ENCODE results near the gene CD63.
A peak's percentile ranks its signal among the peaks of the same experiment; 100 is the strongest.

The CD63 gene

DNA sequence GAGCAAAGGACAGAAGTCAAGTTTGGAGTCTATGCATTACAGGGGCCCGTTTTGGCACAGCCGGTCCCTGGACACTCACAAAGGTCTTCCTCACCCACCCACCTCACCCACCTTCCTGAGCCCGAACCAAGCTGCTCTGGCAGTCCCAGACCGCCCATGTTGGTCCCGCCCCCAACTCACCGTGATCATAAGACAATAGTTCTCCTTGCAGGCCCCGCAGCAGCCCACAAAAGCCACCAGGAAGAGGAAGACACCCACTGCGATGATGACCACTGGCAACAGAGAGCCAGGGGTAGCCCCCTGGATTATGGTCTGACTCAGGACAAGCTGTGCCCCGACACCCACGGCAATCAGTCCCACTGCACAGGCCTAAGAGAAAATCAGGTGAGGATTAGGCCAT, 1.8 kb downstream of the CD63 start:
- in situ Hi-C loops (cut with MboI; ENCODE audit: low sequenced_read_pairs, unreplicated experiment): no loop called here
- TF ChIP-seq, protein P1, sequence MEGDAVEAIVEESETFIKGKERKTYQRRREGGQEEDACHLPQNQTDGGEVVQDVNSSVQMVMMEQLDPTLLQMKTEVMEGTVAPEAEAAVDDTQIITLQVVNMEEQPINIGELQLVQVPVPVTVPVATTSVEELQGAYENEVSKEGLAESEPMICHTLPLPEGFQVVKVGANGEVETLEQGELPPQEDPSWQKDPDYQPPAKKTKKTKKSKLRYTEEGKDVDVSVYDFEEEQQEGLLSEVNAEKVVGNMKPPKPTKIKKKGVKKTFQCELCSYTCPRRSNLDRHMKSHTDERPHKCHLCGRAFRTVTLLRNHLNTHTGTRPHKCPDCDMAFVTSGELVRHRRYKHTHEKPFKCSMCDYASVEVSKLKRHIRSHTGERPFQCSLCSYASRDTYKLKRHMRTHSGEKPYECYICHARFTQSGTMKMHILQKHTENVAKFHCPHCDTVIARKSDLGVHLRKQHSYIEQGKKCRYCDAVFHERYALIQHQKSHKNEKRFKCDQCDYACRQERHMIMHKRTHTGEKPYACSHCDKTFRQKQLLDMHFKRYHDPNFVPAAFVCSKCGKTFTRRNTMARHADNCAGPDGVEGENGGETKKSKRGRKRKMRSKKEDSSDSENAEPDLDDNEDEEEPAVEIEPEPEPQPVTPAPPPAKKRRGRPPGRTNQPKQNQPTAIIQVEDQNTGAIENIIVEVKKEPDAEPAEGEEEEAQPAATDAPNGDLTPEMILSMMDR (IDR thresholded peaks at IDR 0.05; ENCODE audit: borderline replicate concordance, control extremely low read depth, extremely low read depth, insufficient read depth, missing control alignments): no peak

DNA sequence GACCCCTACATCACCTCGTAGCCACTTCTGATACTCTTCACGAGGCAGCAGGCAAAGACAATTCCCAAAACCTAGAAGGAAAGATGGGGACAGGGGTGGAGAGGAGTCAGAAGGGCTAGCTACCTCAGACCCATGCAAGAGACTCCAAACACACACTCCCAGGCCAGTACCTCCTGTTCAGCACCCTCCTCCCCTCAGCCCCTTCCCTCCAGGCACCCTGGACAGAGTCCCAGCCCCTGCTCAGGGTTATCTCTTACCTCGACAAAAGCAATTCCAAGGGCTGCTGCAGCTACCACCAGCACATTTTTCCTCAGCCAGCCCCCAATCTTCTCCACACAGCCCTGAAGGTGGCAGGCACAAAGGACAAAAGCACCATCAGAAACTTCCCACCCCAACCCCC, 3.3 kb downstream of the CD63 start:
- no peak for DNase-seq (ENCODE audit: low spot score)
- TF ChIP-seq, protein P1 (IDR thresholded peaks at IDR 0.05; ENCODE audit: borderline replicate concordance, control extremely low read depth, extremely low read depth, insufficient read depth, missing control alignments): no peak
- in situ Hi-C loops (cut with MboI; ENCODE audit: low sequenced_read_pairs, unreplicated experiment): no loop called here

More for the DNA sequence above, 1.8 kb downstream of the CD63 start:
- no peak for DNase-seq (ENCODE audit: low spot score)

DNA sequence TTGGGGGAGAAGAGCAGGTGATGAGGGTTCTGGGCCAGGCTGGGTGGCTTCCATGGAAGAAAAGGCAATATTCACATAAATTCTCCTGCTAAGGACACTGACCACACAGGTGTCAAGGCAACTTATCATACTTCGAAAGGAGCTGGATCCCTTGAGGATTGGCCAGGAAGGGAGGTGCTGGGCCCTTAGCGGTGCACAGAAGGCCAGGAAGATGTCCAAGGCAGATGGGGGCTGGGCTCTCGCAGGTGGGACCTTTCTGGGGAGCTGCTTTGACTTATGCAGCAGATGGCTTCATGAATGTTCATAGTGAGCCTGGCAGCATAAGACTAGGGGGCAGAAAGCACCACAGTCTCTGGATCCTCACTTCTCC, 3.9 kb downstream of the CD63 start:
- TF ChIP-seq, protein P1 (IDR thresholded peaks at IDR 0.05; ENCODE audit: borderline replicate concordance, control extremely low read depth, extremely low read depth, insufficient read depth, missing control alignments): no peak
- in situ Hi-C loops (cut with MboI; ENCODE audit: low sequenced_read_pairs, unreplicated experiment): no loop called here
- no peak for DNase-seq (ENCODE audit: low spot score)

DNA sequence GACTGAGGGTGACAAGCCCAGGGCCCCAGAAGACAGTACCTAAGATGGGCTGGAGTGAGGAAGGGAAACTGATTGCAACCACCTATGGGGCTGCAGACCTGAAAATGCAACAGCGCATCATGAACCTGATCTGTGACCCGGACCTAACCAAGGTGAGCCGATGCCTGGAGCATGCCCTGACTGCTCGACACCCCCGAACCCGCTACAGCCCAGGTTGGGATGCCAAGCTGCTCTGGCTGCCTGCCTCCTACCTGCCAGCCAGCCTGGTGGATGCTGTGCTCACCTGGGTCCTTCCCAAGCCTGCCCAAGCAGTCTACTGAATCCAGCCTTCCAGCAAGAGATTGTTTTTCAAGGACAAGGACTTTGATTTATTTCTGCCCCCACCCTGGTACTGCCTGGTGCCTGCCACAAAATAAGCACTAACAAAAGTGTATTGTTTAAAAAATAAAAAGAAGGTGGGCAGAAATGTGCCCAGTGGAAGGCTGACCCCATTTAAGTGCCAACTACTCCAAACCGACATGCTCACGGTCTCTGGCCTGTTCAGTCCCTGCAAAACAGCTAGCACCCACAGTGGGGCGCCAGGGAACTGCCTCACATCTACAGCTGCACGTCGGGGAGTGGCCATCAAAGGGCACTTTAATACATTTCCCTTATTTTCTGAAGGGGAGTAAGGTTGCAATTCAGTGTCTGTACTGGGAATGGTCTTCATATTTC, 4.4 kb downstream of the CD63 start:
- peak; percentile 78 for DNase-seq (ENCODE audit: low spot score)
- TF ChIP-seq, protein P1 (IDR thresholded peaks at IDR 0.05; ENCODE audit: borderline replicate concordance, control extremely low read depth, extremely low read depth, insufficient read depth, missing control alignments): peak; percentile 74
- in situ Hi-C loops (cut with MboI; ENCODE audit: low sequenced_read_pairs, unreplicated experiment): no loop called here

DNA sequence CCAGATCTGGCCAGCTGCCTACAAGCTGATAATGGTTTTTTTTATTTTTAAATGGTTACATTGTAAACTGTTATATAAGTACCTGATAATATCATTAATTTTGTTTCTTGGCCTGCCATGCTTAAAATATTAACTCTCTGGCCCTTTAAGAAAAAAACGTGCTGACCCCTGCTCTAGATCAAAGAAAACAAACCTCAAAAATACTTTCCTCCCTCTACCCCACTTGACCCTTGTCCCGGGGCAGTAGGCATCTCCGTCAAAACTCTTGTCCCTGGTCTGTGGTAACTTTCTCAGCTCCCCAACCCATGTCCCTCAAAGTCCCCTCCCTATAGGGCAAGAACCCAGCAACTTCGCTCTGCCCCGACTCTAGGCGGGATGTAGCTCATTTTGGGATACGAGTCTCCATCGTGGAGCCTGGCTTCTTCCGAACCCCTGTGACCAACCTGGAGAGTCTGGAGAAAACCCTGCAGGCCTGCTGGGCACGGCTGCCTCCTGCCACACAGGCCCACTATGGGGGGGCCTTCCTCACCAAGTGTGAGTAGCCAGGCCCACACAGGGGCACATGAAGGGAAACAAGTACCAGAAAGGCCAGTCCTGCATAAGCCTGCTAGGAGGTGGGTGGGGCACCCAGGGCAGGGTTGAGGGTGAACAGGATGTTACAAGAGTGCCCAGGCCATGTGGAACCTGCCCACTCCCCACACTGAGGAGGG, 5.1 kb downstream of the CD63 start:
- TF ChIP-seq, protein P1 (IDR thresholded peaks at IDR 0.05; ENCODE audit: borderline replicate concordance, control extremely low read depth, extremely low read depth, insufficient read depth, missing control alignments): no peak
- DNase-seq (ENCODE audit: low spot score): no peak
- in situ Hi-C loops (cut with MboI; ENCODE audit: low sequenced_read_pairs, unreplicated experiment): no loop called here

DNA sequence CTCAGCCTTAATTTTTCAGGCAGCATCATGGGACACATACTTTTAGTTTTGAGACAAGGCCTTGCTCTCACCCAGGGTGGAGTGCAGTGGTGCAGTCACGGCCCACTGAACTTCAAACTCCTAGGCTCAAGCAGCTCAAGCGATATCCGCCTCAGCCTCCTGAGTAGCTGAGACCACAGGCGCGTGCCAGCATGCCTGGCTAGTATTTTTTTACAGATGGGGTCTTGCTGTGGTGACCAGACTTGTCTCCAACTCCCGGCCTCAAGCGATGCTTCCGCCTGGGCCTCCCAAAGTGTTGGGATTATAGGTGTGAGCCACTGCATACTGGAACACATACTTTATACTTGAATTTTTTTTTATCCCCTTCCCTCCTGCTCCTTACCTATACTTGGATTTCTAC, 5.9 kb downstream of the CD63 start:
- DNase-seq (ENCODE audit: low spot score): no peak
- in situ Hi-C loops (cut with MboI; ENCODE audit: low sequenced_read_pairs, unreplicated experiment): no loop called here
- TF ChIP-seq, protein P1 (IDR thresholded peaks at IDR 0.05; ENCODE audit: borderline replicate concordance, control extremely low read depth, extremely low read depth, insufficient read depth, missing control alignments): no peak
